GM10266 (cell line): ENCODE measurements around the gene CDH23.

ENCODE experiments used
- DNase-seq: peaks from one replicate; pipeline ENCODE4 v3.0.0; 2012; ENCODE audit errors: extremely low spot score
- CTCF ChIP-seq: IDR thresholded peaks from 2 replicates; pipeline ENCODE4 v1.5.1; 2012; ENCODE audit warnings: mild to moderate bottlenecking, low read depth; ENCODE audit not compliant: control insufficient read depth, insufficient read depth; ENCODE audit errors: missing control alignments

Gene CDH23

GRCh38 chr10:71587941-71588573, 191.3 kb downstream of the CDH23 start:
- no peak for DNase-seq
- no peak for TF ChIP-seq CTCF

DNA sequence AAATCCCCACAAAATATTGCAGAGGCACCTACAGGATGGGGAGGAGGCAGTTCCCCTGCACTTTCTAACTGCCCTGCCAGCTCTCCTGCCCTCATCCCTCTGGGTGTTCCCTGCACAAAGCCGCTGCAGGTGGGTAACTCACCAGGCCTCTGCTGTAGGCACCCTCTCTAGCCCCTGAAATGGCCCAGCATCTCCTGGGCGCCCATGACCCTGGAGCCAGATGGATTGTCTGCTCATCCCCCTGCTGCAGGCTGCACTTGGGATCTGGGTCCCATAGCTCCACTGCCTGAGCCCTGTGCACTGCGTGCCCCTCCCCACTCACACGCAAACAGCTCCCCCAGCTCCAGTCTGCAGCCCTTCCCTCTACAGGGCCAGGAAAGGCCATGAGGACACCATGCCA, 192.0 kb downstream of the CDH23 start:
- TF ChIP-seq CTCF, result no peak
- no peak for DNase-seq

DNA sequence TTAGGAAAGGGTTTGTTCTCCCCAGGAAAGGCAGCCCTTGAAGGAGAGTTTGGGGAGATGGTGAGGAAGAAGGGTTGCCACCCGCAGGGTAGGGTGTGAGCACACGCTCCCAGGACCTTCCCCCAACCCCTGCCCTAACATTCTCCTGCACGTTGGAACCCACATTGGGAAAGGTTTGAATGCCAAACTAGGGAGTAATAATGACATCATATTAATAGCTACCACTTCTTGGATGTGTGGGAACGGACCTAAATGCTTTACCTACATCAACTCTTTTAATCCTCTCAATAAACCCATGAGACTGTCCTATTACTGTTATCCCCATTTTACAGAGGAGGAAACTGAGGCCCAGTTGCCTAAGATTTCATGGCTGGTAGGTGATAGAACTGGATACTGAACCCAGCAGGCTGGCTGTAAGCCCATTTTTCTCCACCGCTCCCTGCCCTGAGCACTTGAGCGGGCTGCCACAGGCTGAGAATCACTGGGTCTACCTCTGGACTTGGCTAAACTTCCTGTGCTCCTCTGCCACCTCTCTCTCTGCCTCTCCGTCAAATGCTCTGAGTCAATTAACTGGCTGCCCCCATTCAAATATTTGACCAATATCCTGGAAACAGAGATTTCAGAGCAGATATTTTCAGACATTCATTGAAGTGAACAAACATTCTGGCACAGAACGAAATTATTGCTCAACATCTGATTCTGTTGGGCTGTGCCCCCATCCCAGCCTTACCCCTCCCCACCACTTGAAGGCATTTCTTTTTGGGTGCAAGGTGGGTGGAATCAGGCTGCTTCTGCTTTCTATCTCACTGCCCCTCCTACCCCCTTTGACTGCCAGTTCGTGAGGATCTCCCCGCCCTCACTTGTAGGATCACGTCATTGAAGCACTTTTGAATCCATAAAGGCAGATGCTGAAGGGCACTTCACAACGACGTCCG, 193.2 kb downstream of the CDH23 start:
- DNase-seq, result no peak
- no peak for TF ChIP-seq CTCF

- no peak for DNase-seq
- TF ChIP-seq CTCF, result no peak
Observed at GRCh38 chr10:71590781-71591350, 194.1 kb downstream of the CDH23 start.

- DNase-seq, result no peak
Observed at GRCh38 chr10:71594934-71595571, 198.3 kb downstream of the CDH23 start.

DNA sequence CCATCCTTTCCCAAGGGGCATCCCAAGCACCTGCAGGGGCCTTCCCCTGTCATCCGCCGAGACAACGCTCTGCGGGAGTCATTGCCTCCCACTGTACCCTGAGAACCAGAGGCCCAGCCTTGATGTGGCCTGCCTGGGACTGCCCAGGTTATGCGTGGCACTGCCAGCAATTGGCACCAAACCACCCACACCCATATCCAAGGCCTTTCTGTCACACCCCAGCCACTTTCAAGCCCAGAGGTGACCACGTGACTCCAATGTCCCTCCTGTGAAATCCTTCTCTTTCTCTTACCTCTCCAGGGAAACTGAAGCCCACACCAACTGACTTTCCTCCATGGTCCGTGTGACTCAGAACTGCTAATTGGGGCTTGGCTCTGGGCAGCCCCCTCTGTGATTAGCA, 198.9 kb downstream of the CDH23 start:
- TF ChIP-seq CTCF, result no peak
- no peak for DNase-seq

More at GRCh38 chr10:71594934-71595571, 198.3 kb downstream of the CDH23 start:
- no peak for TF ChIP-seq CTCF
